K562 (cell line): ENCODE data around the gene ZDHHC11. TPM values are rescaled to one million over a fixed set of nuclear protein-coding genes. Genes with fewer than 3 reads are reported as not detected.

Source experiments
- ATF2 ChIP-seq: sonication (generic); formaldehyde crosslinking; IDR thresholded peaks from 2 replicates; pipeline ENCODE4 v1.8.1; 2022; ENCODE audit warnings: missing genetic modification reagents
- ATF3 ChIP-seq, 2 experiments: fragments of 450-650 bp in 1 of 2; sonication (generic) in 1 of 2; formaldehyde crosslinking in 1 of 2; IDR thresholded peaks in 1 of 2; conservative IDR thresholded peaks in 1 of 2; 2 replicates each; pipeline versions ENCODE4 v1.6.1 to v1.8.1; 2016 to 2023; ENCODE audit warnings: mild to moderate bottlenecking in 2 of 2, moderate library complexity in 2 of 2, inconsistent platforms in 1 of 2, missing genetic modification reagents in 1 of 2
- CREB3L1 ChIP-seq: fragments of 450-650 bp; IDR thresholded peaks from 2 replicates; pipeline ENCODE4 v1.6.1; 2014; ENCODE audit warnings: low read depth, mild to moderate bottlenecking, moderate library complexity, borderline replicate concordance
- CTCF ChIP-seq, 3 experiments: IDR thresholded peaks in 2 of 3; conservative IDR thresholded peaks in 1 of 3; 2 replicates each; pipeline ENCODE4 v1.5.1; 2011 to 2012; ENCODE audit warnings: low read length in 3 of 3, mild to moderate bottlenecking in 3 of 3, control low read depth in 2 of 3, improper control_type of control experiment in 1 of 3, inconsistent platforms in 1 of 3, low read depth in 1 of 3, mixed read lengths in 1 of 3, moderate library complexity in 1 of 3; ENCODE audit not compliant: insufficient read depth in 2 of 3
- EP300 ChIP-seq: IDR thresholded peaks from 2 replicates; pipeline ENCODE4 v1.6.1; 2012; ENCODE audit warnings: low read length, improper control_type of control experiment
- HDAC8 ChIP-seq: fragments of 450-650 bp; IDR thresholded peaks from 2 replicates; pipeline ENCODE4 v1.6.1; 2016; ENCODE audit warnings: mild to moderate bottlenecking, missing genetic modification characterization, moderate library complexity, missing compliant biosample characterization
- HIVEP1 ChIP-seq: fragments of 250-450 bp; sonication (Bioruptor Pico); IDR thresholded peaks from 2 replicates; pipeline ENCODE4 v1.4.0; 2020; ENCODE audit warnings: mild to moderate bottlenecking
- HMGN3 ChIP-seq: IDR thresholded peaks from 2 replicates; pipeline ENCODE4 v1.6.1; 2011; ENCODE audit warnings: borderline replicate concordance, low read depth, mild to moderate bottlenecking, mixed read lengths, low read length; ENCODE audit not compliant: insufficient read length; ENCODE audit errors: extremely low read depth
- HSF4 ChIP-seq: fragments of 250-450 bp; sonication (Bioruptor Pico); IDR thresholded peaks from 2 replicates; pipeline ENCODE4 v2.1.2; 2022; ENCODE audit warnings: mild to moderate bottlenecking, moderate library complexity, borderline replicate concordance
- KDM1A ChIP-seq, 2 experiments: fragments of 450-650 bp; IDR thresholded peaks; 2 replicates each; pipeline ENCODE4 v1.6.1; 2016; ENCODE audit warnings: mild to moderate bottlenecking in 2 of 2
- NR4A1 ChIP-seq, 2 experiments: fragments of 250-450 bp in 1 of 2; fragments of 450-650 bp in 1 of 2; sonication (Bioruptor Pico) in 1 of 2; IDR thresholded peaks; 2 replicates each; pipeline versions ENCODE4 v1.4.0 to v1.6.1; 2016 to 2020; ENCODE audit warnings: mild to moderate bottlenecking in 2 of 2, missing compliant biosample characterization in 1 of 2, missing genetic modification characterization in 1 of 2, moderate library complexity in 1 of 2
- POU5F1 ChIP-seq: fragments of 150-350 bp; IDR thresholded peaks from 2 replicates; pipeline ENCODE4 v1.6.1; 2014; ENCODE audit warnings: borderline replicate concordance, low read length, low read depth, mild to moderate bottlenecking; ENCODE audit not compliant: partially characterized antibody
- polyA plus RNA-seq, 8 experiments: library from polyadenylated mRNA; depleted of rRNA in 4 of 8; stranded (reverse) in 5 of 8; unstranded in 3 of 8; fragments of >200 nt; fragmentation: Nextera tagmentation in 2 of 8; fragmentation: Illumina TruSeq in 1 of 8; extraction: Ambion mirVana in 2 of 8; extraction: Trizol in 1 of 8; gene quantifications; 2 replicates each; pipeline versions ENCODE4 v1.2.1 to v1.2.3, GENCODE V29; 2011 to 2014; ENCODE audit warnings: inconsistent platforms in 1 of 8, missing spikeins in 1 of 8
- total RNA-seq, 7 experiments: library from RNA; depleted of rRNA in 6 of 7; stranded (reverse); fragments of >200 nt in 6 of 7; fragmentation: Illumina TruSeq in 2 of 7; extraction: Trizol in 2 of 7; gene quantifications; 2 replicates each; pipeline versions ENCODE4 v1.2.1 to v1.2.3, GENCODE V29; 2011 to 2021; ENCODE audit warnings: low replicate concordance in 1 of 7
- TF ChIP-seq, protein P1 (sequence below), 2 experiments: fragments of 150-350 bp in 1 of 2; IDR thresholded peaks; 2 replicates each; pipeline ENCODE4 v1.6.1; 2012 to 2016; ENCODE audit warnings: low read depth in 2 of 2, low read length in 2 of 2, mild to moderate bottlenecking in 1 of 2, moderate library complexity in 1 of 2

The ZDHHC11 gene
- total and polyA plus RNA-seq, 9 of the 15 experiments (the other 6 are each of a cell fraction or from before 2014, with no cell fraction given), result 0.07 to 2.3 (median 0.52) TPM

- TF ChIP-seq, protein P1, sequence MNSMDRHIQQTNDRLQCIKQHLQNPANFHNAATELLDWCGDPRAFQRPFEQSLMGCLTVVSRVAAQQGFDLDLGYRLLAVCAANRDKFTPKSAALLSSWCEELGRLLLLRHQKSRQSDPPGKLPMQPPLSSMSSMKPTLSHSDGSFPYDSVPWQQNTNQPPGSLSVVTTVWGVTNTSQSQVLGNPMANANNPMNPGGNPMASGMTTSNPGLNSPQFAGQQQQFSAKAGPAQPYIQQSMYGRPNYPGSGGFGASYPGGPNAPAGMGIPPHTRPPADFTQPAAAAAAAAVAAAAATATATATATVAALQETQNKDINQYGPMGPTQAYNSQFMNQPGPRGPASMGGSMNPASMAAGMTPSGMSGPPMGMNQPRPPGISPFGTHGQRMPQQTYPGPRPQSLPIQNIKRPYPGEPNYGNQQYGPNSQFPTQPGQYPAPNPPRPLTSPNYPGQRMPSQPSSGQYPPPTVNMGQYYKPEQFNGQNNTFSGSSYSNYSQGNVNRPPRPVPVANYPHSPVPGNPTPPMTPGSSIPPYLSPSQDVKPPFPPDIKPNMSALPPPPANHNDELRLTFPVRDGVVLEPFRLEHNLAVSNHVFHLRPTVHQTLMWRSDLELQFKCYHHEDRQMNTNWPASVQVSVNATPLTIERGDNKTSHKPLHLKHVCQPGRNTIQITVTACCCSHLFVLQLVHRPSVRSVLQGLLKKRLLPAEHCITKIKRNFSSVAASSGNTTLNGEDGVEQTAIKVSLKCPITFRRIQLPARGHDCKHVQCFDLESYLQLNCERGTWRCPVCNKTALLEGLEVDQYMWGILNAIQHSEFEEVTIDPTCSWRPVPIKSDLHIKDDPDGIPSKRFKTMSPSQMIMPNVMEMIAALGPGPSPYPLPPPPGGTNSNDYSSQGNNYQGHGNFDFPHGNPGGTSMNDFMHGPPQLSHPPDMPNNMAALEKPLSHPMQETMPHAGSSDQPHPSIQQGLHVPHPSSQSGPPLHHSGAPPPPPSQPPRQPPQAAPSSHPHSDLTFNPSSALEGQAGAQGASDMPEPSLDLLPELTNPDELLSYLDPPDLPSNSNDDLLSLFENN (IDR thresholded peaks at IDR 0.05; ENCODE audit: low read depth in 2 of 2, low read length in 2 of 2), result 0 out of 4 replicates have a peak, but pooled peaks have one; percentile 21 to 35
- TF ChIP-seq CTCF (IDR thresholded peaks at IDR 0.05 in 2 of 3, conservative IDR thresholded peaks at IDR 0.05 in 1 of 3; ENCODE audit: insufficient read depth in 2 of 3, low read depth in 1 of 3, low read length in 3 of 3), result peak in 1 of 3 experiments; percentile 20; a peak in 2 of 6 replicates
- peak; percentile 88 for TF ChIP-seq CREB3L1
- 0 out of 2 replicates have a peak, but pooled peaks have one; percentile 33 for TF ChIP-seq HIVEP1 (CRISPR knock-in tag)
- TF ChIP-seq POU5F1, result peak; percentile 29
- peak; percentile 24; the same call in 1 of the 2 replicates for TF ChIP-seq NR4A1 (CRISPR knock-in tag; IDR thresholded peaks at IDR 0.05)
- peak; percentile 83 for TF ChIP-seq NR4A1 (tag; IDR thresholded peaks at IDR 0.05)
- TF ChIP-seq EP300, result 0 out of 2 replicates have a peak, but pooled peaks have one; percentile 13
- no peak for TF ChIP-seq ATF3 (IDR thresholded peaks at IDR 0.05)
- TF ChIP-seq ATF3 (CRISPR knock-in tag; conservative IDR thresholded peaks at IDR 0.05), result 0 out of 2 replicates have a peak, but pooled peaks have one; percentile 33
- TF ChIP-seq HDAC8 (tag), result no peak
- no peak for TF ChIP-seq HSF4 (CRISPR knock-in tag)
- TF ChIP-seq KDM1A (IDR thresholded peaks at IDR 0.05), result no peak
- TF ChIP-seq ATF2 (CRISPR knock-in tag), result peak; percentile 55; the same call in 1 of the 2 replicates
- TF ChIP-seq HMGN3, result peak; percentile 22
Measured at GRCh38 chr5:892394-893136, 41.8 kb upstream of the ZDHHC11 start, which contains the start of the genes BRD9 and TRIP13 (continued).
